Peyer's patch (tissue), 4 donors: ENCODE results near the gene LIPJ.

Experiments
- POLR2A ChIP-seq, 2 donors: fragments of 450-650 bp; IDR thresholded peaks; one replicate each; pipeline ENCODE4 v1.5.1; 2017; ENCODE audit warnings: antibody characterized with exemption in 2 of 2, mild to moderate bottlenecking in 2 of 2, moderate library complexity in 2 of 2
- TF ChIP-seq, protein P1 (sequence below), 6 experiments: fragments of 450-650 bp in 4 of 6; fragments of 200-600 bp in 2 of 6; sonication (generic) in 1 of 6; IDR thresholded peaks; one replicate each; pipeline ENCODE4 v1.5.1; 2017 to 2019; ENCODE audit warnings: antibody characterized with exemption in 6 of 6, mild to moderate bottlenecking in 3 of 6, moderate library complexity in 1 of 6

DNA sequence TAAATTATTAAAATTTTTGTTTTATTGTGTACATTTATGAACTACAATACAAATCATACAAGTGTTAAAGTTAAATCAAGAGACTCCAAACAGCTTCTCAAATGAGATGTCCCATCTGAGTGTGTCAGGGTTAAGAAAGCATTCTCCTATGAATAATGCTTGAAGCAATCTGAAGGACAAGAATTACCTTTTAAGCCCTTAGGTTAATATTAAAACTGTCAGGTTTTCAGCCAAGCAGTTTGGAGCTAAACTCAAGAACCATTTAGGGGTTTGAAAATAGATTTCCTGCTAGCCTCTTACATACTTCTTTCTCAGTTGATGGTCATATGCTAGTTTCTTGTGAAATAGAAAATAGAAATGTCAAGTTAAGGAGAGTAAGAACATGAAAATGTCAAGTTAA is 38.3 kb downstream of the LIPJ start:
- TF ChIP-seq, protein P1, sequence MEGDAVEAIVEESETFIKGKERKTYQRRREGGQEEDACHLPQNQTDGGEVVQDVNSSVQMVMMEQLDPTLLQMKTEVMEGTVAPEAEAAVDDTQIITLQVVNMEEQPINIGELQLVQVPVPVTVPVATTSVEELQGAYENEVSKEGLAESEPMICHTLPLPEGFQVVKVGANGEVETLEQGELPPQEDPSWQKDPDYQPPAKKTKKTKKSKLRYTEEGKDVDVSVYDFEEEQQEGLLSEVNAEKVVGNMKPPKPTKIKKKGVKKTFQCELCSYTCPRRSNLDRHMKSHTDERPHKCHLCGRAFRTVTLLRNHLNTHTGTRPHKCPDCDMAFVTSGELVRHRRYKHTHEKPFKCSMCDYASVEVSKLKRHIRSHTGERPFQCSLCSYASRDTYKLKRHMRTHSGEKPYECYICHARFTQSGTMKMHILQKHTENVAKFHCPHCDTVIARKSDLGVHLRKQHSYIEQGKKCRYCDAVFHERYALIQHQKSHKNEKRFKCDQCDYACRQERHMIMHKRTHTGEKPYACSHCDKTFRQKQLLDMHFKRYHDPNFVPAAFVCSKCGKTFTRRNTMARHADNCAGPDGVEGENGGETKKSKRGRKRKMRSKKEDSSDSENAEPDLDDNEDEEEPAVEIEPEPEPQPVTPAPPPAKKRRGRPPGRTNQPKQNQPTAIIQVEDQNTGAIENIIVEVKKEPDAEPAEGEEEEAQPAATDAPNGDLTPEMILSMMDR (IDR thresholded peaks at IDR 0.05), result no peak
- TF ChIP-seq POLR2A (IDR thresholded peaks at IDR 0.05), result no peak
